Breast epithelium (tissue), 3 donors: ENCODE results near the gene OSBPL1A.

Experiments
- POLR2A ChIP-seq: fragments of 450-650 bp; IDR thresholded peaks from one replicate; pipeline ENCODE4 v1.6.1; 2016; ENCODE audit warnings: antibody characterized with exemption, mild to moderate bottlenecking, moderate library complexity
- POLR2AphosphoS5 ChIP-seq, 3 donors: sonication (generic); formaldehyde crosslinking; IDR thresholded peaks; one replicate each; pipeline ENCODE4 v1.6.1; 2017; ENCODE audit warnings: antibody characterized with exemption in 3 of 3
- TF ChIP-seq, protein P1 (sequence below), 3 donors: fragments of 450-650 bp; IDR thresholded peaks; one replicate each; pipeline ENCODE4 v1.5.1; 2016 to 2017; ENCODE audit warnings: antibody characterized with exemption in 3 of 3, mild to moderate bottlenecking in 3 of 3, moderate library complexity in 3 of 3

DNA sequence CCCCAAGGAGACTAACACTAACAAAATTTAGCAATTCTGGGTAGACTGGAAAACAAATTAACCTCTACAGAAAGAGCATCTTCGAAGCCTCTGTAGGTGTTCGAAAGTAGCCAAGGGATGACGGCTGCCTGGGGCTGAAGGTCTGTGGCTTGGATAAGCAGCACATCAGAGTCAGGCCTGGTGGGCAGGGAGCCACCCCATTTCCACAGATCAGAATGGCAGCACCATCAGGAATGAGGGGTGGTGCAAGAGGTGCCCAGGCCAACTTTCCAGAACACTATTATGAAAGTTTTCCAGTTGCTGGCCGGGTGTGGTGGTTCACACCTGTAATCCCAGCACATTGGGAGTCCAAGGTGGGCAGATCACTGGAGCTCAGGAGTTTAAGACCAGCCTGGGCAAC is 200.9 kb downstream of the OSBPL1A start:
- TF ChIP-seq POLR2A: no peak
- TF ChIP-seq, protein P1, sequence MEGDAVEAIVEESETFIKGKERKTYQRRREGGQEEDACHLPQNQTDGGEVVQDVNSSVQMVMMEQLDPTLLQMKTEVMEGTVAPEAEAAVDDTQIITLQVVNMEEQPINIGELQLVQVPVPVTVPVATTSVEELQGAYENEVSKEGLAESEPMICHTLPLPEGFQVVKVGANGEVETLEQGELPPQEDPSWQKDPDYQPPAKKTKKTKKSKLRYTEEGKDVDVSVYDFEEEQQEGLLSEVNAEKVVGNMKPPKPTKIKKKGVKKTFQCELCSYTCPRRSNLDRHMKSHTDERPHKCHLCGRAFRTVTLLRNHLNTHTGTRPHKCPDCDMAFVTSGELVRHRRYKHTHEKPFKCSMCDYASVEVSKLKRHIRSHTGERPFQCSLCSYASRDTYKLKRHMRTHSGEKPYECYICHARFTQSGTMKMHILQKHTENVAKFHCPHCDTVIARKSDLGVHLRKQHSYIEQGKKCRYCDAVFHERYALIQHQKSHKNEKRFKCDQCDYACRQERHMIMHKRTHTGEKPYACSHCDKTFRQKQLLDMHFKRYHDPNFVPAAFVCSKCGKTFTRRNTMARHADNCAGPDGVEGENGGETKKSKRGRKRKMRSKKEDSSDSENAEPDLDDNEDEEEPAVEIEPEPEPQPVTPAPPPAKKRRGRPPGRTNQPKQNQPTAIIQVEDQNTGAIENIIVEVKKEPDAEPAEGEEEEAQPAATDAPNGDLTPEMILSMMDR (IDR thresholded peaks at IDR 0.05): no peak
- no peak for TF ChIP-seq POLR2AphosphoS5 (IDR thresholded peaks at IDR 0.05)
